Smooth muscle cell (in vitro differentiated cells): Measurements from ENCODE around the gene DLK1. TPM values are rescaled to one million over a fixed set of nuclear protein-coding genes. Genes with fewer than 3 reads are reported as not detected.

Source experiments
- DNase-seq: peaks from one replicate; lab custom pipeline; 2025; ENCODE audit not compliant: unreplicated experiment; lab: John Stamatoyannopoulos, UW
- H2AFZ ChIP-seq: fragments of 200-600 bp; sonication (generic); 2 replicates; pipeline ENCODE4 v1.6.0; 2016; ENCODE audit warnings: antibody characterized with exemption, low read depth, mild to moderate bottlenecking
- H3F3A ChIP-seq: fragments of 200-600 bp; sonication (generic); 2 replicates; pipeline ENCODE4 v1.6.0; 2017; ENCODE audit warnings: antibody characterized with exemption, low read depth
- H3K27ac ChIP-seq: fragments of 200-600 bp; sonication (generic); 2 replicates; pipeline ENCODE4 v1.5.1; 2016; ENCODE audit warnings: low read depth, mild to moderate bottlenecking
- H3K27me3 ChIP-seq: fragments of 200-600 bp; sonication (generic); 2 replicates; pipeline ENCODE4 v1.6.1; 2016; ENCODE audit warnings: low read depth, mild to moderate bottlenecking
- H3K36me3 ChIP-seq: fragments of 200-600 bp; sonication (generic); 2 replicates; pipeline ENCODE4 v1.5.1; 2016; ENCODE audit warnings: low read depth
- H3K4me1 ChIP-seq: fragments of 200-600 bp; sonication (generic); 2 replicates; pipeline ENCODE4 v1.5.1; 2016; ENCODE audit warnings: low read depth
- H3K4me2 ChIP-seq: fragments of 200-600 bp; sonication (generic); 2 replicates; pipeline ENCODE4 v1.6.0; 2016; ENCODE audit warnings: mild to moderate bottlenecking
- H3K4me3 ChIP-seq: fragments of 200-600 bp; sonication (generic); 2 replicates; pipeline ENCODE4 v1.5.1; 2016; ENCODE audit warnings: mild to moderate bottlenecking
- H3K79me2 ChIP-seq: fragments of 200-600 bp; sonication (generic); 2 replicates; pipeline ENCODE4 v1.6.0; 2016; ENCODE audit warnings: low read depth, mild to moderate bottlenecking
- H3K9ac ChIP-seq: fragments of 200-600 bp; sonication (generic); 2 replicates; pipeline ENCODE4 v1.6.0; 2016; ENCODE audit warnings: low read depth
- H3K9me3 ChIP-seq: fragments of 200-600 bp; sonication (generic); replicated peaks from 2 replicates; pipeline ENCODE4 v1.5.1; 2016; ENCODE audit warnings: low read depth
- H4K20me1 ChIP-seq: fragments of 200-600 bp; sonication (generic); 2 replicates; pipeline ENCODE4 v1.6.0; 2016; ENCODE audit warnings: low read depth
- CTCF ChIP-seq: fragments of 200-600 bp; sonication (generic); IDR thresholded peaks from 2 replicates; pipeline ENCODE4 v1.5.1; 2017; ENCODE audit warnings: borderline replicate concordance, mild to moderate bottlenecking, antibody characterized with exemption; ENCODE audit not compliant: insufficient read depth, poor library complexity, severe bottlenecking
- WGBS: methylation state at CpG from one replicate; pipeline ENCODE4 v1.1.7; 2016; ENCODE audit warnings: low lambda C conversion rate; 5-methylcytosine and 5-hydroxymethylcytosine counted together
- polyA plus RNA-seq: library from polyadenylated mRNA; unstranded; fragments of >200 nt; fragmentation: Nextera tagmentation; extraction: Ambion mirVana; gene quantifications from 2 replicates; pipeline ENCODE4 v1.2.1, GENCODE V29; 2016
- total RNA-seq: library from RNA; depleted of rRNA; stranded (reverse); fragments of >200 nt; gene quantifications from 2 replicates; pipeline ENCODE4 v1.2.3, GENCODE V29; 2014

The DLK1 gene
- total and polyA plus RNA-seq, 2 experiments from 2014 or later = 3,515 to 15,731 TPM

- H3K27me3 ChIP-seq = no peaks in the 10 kb centered on the region
- DNase-seq = no peak
- H4K20me1 ChIP-seq = no peaks in the 10 kb centered on the region
- peak overlapping the region; percentile 90 for H3K27ac ChIP-seq
- peaks cover 31% of the 10 kb centered on the region for H3F3A ChIP-seq
- peaks cover 25% of the 10 kb centered on the region for H3K4me1 ChIP-seq
- no peaks in the 10 kb centered on the region for H3K9me3 ChIP-seq
- 64% methylated on average over 13 of the region's 13 CpGs for WGBS
- no peak for TF ChIP-seq CTCF
- H2AFZ ChIP-seq = no peak overlapping the region
- peak overlapping the region; percentile 68 for H3K4me2 ChIP-seq
- H3K79me2 ChIP-seq = no peaks in the 10 kb centered on the region
- H3K9ac ChIP-seq = no peak overlapping the region
- no peak overlapping the region for H3K4me3 ChIP-seq
- H3K36me3 ChIP-seq = no peaks in the 10 kb centered on the region
Observed at GRCh38 chr14:100681111-100681510, 45.6 kb upstream of the DLK1 start.

GRCh38 chr14:100682749-100683148, 43.9 kb upstream of the DLK1 start:
- Histone ChIP-seq H3K27ac (no peak overlapping the region), H3K27me3 (no peaks in the 10 kb centered on the region), H3K4me3 (no peak overlapping the region), H3K9ac (no peak overlapping the region), H3K4me1 (peaks cover 14% of the 10 kb centered on the region), H3K4me2 (no peak overlapping the region), H2AFZ (no peak overlapping the region), H3K36me3 (no peaks in the 10 kb centered on the region), H4K20me1 (no peaks in the 10 kb centered on the region), H3K79me2 (no peaks in the 10 kb centered on the region), H3K9me3 (no peaks in the 10 kb centered on the region), H3F3A (peaks cover 26% of the 10 kb centered on the region)
- no peak for TF ChIP-seq CTCF
- no peak for DNase-seq
- 86% methylated on average over 2 of the region's 2 CpGs for WGBS

GRCh38 chr14:100683578-100683977, 43.1 kb upstream of the DLK1 start:
- 76% methylated on average over 7 of the region's 7 CpGs for WGBS
- H3K36me3 ChIP-seq = no peaks in the 10 kb centered on the region
- no peaks in the 10 kb centered on the region for H3K27me3 ChIP-seq
- H3K4me1 ChIP-seq = peaks cover 17% of the 10 kb centered on the region
- H4K20me1 ChIP-seq = no peaks in the 10 kb centered on the region
- no peak overlapping the region for H2AFZ ChIP-seq
- peaks cover 26% of the 10 kb centered on the region for H3F3A ChIP-seq
- H3K4me3 ChIP-seq = no peak overlapping the region
- H3K9me3 ChIP-seq = no peaks in the 10 kb centered on the region
- peak overlapping the region; percentile 61 for H3K27ac ChIP-seq
- no peak for DNase-seq
- H3K4me2 ChIP-seq = no peak overlapping the region
- H3K9ac ChIP-seq = no peak overlapping the region
- no peak for TF ChIP-seq CTCF
- H3K79me2 ChIP-seq = peaks cover 5% of the 10 kb centered on the region

GRCh38 chr14:100684154-100684553, 42.5 kb upstream of the DLK1 start:
- H2AFZ ChIP-seq = no peak overlapping the region
- H3K4me2 ChIP-seq = no peak overlapping the region
- no peak for DNase-seq
- peaks cover 21% of the 10 kb centered on the region for H3K4me1 ChIP-seq
- H3K9ac ChIP-seq = no peak overlapping the region
- 55% methylated on average over 6 of the region's 6 CpGs for WGBS
- H3F3A ChIP-seq = peaks cover 22% of the 10 kb centered on the region
- no peaks in the 10 kb centered on the region for H3K27me3 ChIP-seq
- H3K36me3 ChIP-seq = no peaks in the 10 kb centered on the region
- no peak overlapping the region for H3K4me3 ChIP-seq
- peak overlapping the region; percentile 61 for H3K27ac ChIP-seq
- TF ChIP-seq CTCF = no peak
- H3K9me3 ChIP-seq = no peaks in the 10 kb centered on the region
- H3K79me2 ChIP-seq = peaks cover 5% of the 10 kb centered on the region
- H4K20me1 ChIP-seq = no peaks in the 10 kb centered on the region
